ENCODE results near the gene SPATS2L. TPM values are rescaled to one million over a fixed set of nuclear protein-coding genes. Genes with fewer than 3 reads are reported as not detected.
A peak's percentile ranks its signal among the peaks of the same experiment; 100 is the strongest.

The SPATS2L gene
- total RNA-seq, 2 donors from 2014 or later = 40.3 to 89.9 TPM

DNA sequence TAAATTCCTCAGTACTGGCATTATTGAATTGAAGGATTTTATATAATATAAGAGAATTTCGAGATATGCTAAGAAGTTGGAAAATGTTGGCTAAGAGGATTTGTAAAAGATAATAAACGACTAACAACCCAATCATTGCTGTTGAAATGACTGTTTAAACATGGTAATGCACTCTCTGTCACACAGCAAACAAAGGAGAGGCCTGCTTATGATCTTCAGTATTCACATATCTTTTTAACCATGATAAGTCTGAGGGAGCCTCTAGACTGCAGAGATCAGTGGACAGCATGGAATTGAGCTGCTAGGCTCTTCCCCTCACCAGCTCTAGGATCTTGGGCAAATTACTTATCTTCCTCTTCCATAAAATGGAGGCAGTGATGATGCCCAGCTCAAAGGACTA lies 200.7 kb downstream of the SPATS2L start:
- H3K9me3 ChIP-seq (ENCODE audit: control insufficient read depth, low read length) = no peaks in the 10 kb centered on the region
- Mint-ChIP-seq H3K27me3 (ENCODE audit: insufficient read depth) (no peaks in the 10 kb centered on the region), H3K4me1 (peaks cover 11% of the 10 kb centered on the region), H3K27ac (no peak overlapping the region), H3K36me3 (ENCODE audit: low read depth) (peaks cover 15% of the 10 kb centered on the region), H3K4me3 (no peak overlapping the region), H3K9me3 (peaks cover 3% of the 10 kb centered on the region)
- no peaks in the 10 kb centered on the region for H3K4me1 ChIP-seq (ENCODE audit: control insufficient read depth, insufficient read depth, low read length)
- WGBS, 2 experiments (ENCODE audit: insufficient coverage in 1 of 2, insufficient read length in 1 of 2) = 90 to 100% methylated on average over 1 to 2 of the region's 2 CpGs
- peaks cover 14% of the 10 kb centered on the region for H3K36me3 ChIP-seq (ENCODE audit: control insufficient read depth, insufficient read depth, low read length)
- no peak for DNase-seq
- H3K27ac ChIP-seq (ENCODE audit: low read depth, low read length) = no peak overlapping the region
- no peak overlapping the region for H3K4me3 ChIP-seq (ENCODE audit: low read length)
- TF ChIP-seq CTCF (conservative IDR thresholded peaks at IDR 0.05) = no peak
- H3K27me3 ChIP-seq (ENCODE audit: control insufficient read depth, insufficient read depth, low read length, poor library complexity, severe bottlenecking) = no peaks in the 10 kb centered on the region
- no peak overlapping the region for H3K9ac ChIP-seq (ENCODE audit: extremely low read depth, low read length, poor library complexity, severe bottlenecking)

DNA sequence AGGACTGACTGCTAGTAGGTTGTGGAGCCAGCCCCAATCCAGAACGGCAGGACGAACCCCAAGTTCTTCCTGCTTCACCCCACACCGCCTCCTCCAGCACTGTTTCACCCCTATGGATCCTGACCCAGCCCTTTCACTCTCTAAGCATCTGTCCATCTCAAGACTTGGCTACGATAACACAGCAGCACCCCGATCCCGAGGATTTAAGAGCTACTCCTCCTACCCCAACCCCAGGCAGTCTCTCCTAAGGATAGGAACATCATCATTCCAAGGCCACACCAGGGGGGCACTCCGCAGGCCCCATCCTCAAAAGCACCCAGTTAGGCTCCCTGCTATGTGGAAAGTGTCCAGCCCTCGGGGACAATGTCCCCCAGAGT lies 202.7 kb downstream of the SPATS2L start:
- Histone ChIP-seq H3K4me3 (ENCODE audit: low read length) (peak overlapping the region; percentile 93), H3K9me3 (ENCODE audit: control insufficient read depth, low read length) (no peaks in the 10 kb centered on the region), H3K27ac (ENCODE audit: low read depth, low read length) (no peak overlapping the region), H3K4me1 (ENCODE audit: control insufficient read depth, insufficient read depth, low read length) (no peaks in the 10 kb centered on the region), H3K9ac (ENCODE audit: extremely low read depth, low read length, poor library complexity, severe bottlenecking) (peak overlapping the region; percentile 80), H3K27me3 (ENCODE audit: control insufficient read depth, insufficient read depth, low read length, poor library complexity, severe bottlenecking) (peaks cover 10% of the 10 kb centered on the region), H3K36me3 (ENCODE audit: control insufficient read depth, insufficient read depth, low read length) (no peaks in the 10 kb centered on the region)
- Mint-ChIP-seq H3K36me3 (ENCODE audit: low read depth) (peaks cover 2% of the 10 kb centered on the region), H3K4me1 (peaks cover 11% of the 10 kb centered on the region), H3K4me3 (peak overlapping the region; percentile 79), H3K27ac (peak overlapping the region; percentile 78), H3K27me3 (ENCODE audit: insufficient read depth) (no peaks in the 10 kb centered on the region), H3K9me3 (no peaks in the 10 kb centered on the region)
- peak; percentile 55 for DNase-seq
- TF ChIP-seq CTCF (conservative IDR thresholded peaks at IDR 0.05) = no peak
- WGBS, 2 experiments (ENCODE audit: insufficient coverage in 1 of 2, insufficient read length in 1 of 2) = 69 to 83% methylated on average over 4 to 8 of the region's 8 CpGs

DNA sequence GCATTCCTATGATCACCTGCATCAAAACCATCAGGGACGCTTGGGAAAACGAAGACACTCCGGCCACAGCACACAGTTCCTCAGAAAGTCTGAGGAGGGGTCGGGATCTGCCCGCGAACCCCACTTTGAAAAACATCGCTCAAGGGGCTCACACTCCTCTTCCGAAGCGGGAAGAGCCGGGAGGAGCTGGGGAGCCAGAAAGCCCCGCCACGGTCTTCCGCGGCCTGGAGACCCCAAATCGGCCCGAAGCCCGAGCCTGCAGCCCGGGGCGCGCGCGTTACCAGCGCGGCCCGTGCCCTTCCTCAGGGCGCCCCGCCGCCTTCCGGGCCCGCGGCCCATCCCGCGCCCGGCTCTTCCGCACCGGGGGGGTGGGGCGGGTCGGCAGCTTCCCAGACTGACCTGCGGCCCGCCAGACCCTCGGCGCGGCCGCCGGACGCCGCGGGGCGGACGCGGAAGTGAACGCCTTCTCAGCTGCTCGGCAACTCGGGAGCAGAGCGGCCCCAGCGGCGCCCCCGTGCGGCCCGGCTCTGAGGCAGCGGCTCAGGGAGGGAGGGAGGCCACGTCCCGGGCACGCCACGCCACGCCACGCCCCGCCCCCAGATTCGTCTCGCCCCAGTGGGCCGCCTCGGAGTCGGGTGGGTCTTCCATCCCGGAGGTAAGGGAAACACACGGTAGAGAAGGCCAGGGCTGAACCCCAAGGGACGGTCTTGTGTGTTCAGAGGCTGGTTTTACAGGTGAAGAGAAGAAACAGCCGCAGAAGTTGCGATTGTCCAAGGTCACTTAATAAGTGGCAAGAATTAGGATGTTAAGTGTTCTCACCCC lies 203.3 kb downstream of the SPATS2L start, which contains the start of gene KCTD18:
KCTD18 (minus strand) TSS at position 457 of the 822 bp plus-strand sequence. CDS start 3,052 bp downstream, outside the sequence.
- Histone ChIP-seq H3K9me3 (ENCODE audit: control insufficient read depth, low read length) (no peaks in the 10 kb centered on the region), H3K27ac (ENCODE audit: low read depth, low read length) (no peak within 1 kb of the TSS), H3K27me3 (ENCODE audit: control insufficient read depth, insufficient read depth, low read length, poor library complexity, severe bottlenecking) (peaks cover 10% of the 10 kb centered on the region), H3K9ac (ENCODE audit: extremely low read depth, low read length, poor library complexity, severe bottlenecking) (peak within 1 kb of the TSS; percentile 80), H3K4me1 (ENCODE audit: control insufficient read depth, insufficient read depth, low read length) (no peaks in the 10 kb centered on the region), H3K36me3 (ENCODE audit: control insufficient read depth, insufficient read depth, low read length) (no peaks in the 10 kb centered on the region), H3K4me3 (ENCODE audit: low read length) (peak within 1 kb of the TSS; percentile 93)
- peak within 1 kb of the TSS; percentile 79 for H3K4me3 Mint-ChIP-seq
- peak within 1 kb of the TSS; percentile 78 for H3K27ac Mint-ChIP-seq
- peak; percentile 95 for TF ChIP-seq CTCF (conservative IDR thresholded peaks at IDR 0.05)
- H3K27me3 Mint-ChIP-seq (ENCODE audit: insufficient read depth) = no peaks in the 10 kb centered on the region
- H3K4me1 Mint-ChIP-seq = peaks cover 11% of the 10 kb centered on the region
- 3 to 8% methylated on average over 15 to 78 of the region's 78 CpGs for WGBS, 2 experiments (ENCODE audit: insufficient coverage in 1 of 2, insufficient read length in 1 of 2)
- H3K36me3 Mint-ChIP-seq (ENCODE audit: low read depth) = peaks cover under 1% of the 10 kb centered on the region
- peak; percentile 94 for DNase-seq
- no peaks in the 10 kb centered on the region for H3K9me3 Mint-ChIP-seq

Measured in endodermal cell (in vitro differentiated cells).